GM10266 (cell line): ENCODE data around the gene TMEM119.
"Not testable (repeated sequence)": the region's sequence is repeated elsewhere in the genome, so short reads cannot be mapped to it uniquely, and the experiment has no call there.

ENCODE experiments used
- DNase-seq: peaks from one replicate; pipeline ENCODE4 v3.0.0; 2012; ENCODE audit errors: extremely low spot score
- TF ChIP-seq, protein P1 (sequence below): IDR thresholded peaks from 2 replicates; pipeline ENCODE4 v1.5.1; 2012; ENCODE audit warnings: mild to moderate bottlenecking, low read depth; ENCODE audit not compliant: control insufficient read depth, insufficient read depth; ENCODE audit errors: missing control alignments

Gene TMEM119

DNA sequence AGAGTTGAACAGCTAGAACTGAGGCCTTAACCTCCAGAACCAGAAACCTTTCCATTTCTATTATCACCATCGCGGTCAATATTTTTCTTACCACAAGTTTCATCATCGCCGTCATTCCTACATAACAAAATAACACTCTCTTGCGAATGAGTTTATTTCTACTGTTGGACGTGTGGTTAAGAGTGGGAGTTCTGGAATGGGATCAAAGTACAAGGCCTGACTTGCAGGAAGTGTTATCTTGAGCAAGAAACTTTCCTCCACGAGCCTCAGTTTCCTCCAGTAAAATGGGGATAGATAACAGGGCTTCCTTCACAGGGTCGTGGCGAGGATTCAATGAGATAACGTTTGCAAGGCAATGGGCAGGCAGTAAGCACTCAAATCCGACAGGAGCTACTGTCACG, 37.6 kb downstream of the TMEM119 start:
- TF ChIP-seq, protein P1, sequence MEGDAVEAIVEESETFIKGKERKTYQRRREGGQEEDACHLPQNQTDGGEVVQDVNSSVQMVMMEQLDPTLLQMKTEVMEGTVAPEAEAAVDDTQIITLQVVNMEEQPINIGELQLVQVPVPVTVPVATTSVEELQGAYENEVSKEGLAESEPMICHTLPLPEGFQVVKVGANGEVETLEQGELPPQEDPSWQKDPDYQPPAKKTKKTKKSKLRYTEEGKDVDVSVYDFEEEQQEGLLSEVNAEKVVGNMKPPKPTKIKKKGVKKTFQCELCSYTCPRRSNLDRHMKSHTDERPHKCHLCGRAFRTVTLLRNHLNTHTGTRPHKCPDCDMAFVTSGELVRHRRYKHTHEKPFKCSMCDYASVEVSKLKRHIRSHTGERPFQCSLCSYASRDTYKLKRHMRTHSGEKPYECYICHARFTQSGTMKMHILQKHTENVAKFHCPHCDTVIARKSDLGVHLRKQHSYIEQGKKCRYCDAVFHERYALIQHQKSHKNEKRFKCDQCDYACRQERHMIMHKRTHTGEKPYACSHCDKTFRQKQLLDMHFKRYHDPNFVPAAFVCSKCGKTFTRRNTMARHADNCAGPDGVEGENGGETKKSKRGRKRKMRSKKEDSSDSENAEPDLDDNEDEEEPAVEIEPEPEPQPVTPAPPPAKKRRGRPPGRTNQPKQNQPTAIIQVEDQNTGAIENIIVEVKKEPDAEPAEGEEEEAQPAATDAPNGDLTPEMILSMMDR, result no peak
- no peak for DNase-seq

DNA sequence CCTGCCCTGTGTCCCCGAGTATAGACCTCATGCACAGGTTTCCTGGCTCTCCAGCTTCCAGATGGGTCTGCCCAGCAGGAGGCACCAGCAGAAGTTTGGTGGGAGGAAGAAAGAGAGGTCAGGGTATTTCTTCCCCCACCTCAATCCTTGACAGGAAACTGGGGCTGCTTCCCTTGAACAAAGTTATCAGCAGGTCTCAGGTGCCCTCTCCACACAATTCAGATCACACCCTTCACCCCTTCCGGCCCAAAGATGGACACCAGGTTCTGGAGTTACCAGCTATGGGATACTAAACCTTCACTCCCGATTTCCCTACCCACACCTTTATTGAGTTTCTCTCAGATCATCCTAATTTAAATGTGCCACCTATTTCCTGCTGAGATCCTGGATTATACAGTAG, 38.1 kb downstream of the TMEM119 start:
- DNase-seq, result no peak
- TF ChIP-seq, protein P1, result peak; percentile 20

DNA sequence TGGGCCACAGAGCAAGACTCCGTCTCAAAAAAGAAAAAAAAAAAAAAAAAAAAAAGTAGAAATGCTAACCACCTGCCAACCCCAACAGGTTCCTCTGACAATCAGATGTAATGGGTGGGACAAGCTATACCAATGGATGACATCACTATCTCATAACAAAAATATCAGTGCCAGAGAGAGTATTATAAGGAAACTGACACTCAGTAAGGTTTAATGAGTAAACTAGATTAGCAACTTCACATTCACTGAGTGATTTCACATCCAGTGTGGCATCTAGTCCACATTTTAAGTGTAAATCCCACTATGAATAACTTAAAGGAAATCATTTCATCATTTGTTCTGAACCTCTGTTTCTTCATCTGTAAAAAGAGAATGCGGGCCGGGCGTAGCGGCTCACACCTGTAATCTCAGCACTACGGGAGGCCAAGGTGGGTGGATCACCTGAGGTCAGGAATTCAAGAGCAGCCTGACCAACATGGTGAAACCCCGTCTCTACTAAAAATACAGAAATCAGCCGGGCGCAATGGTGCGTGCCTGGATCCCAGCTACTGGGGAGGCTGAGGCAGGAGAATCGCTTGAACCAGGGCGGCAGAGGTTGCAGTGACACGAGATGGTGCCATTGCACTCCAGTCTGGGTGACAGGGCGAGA, 38.8 kb downstream of the TMEM119 start:
- DNase-seq, result no peak
- TF ChIP-seq, protein P1, result no peak

DNA sequence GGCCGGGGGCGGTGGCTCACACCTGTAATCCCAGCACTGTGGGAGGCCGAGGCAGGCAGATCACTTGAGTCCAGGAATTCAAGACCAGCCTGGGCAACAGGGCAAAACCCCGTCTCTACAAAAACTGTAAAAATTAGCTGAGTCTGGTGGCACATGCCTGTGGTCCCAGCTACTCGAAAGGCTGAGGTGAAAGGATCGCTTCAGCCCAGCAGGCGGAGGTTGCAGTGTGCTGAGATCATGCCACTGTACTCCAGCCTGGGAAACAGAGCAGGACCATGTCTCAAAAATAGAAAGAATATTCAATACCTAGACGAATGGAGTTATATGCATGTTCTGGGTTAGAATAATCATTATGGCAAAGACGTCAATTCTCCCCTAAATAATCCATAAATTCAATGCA, 42.5 kb downstream of the TMEM119 start:
- not testable (repeated sequence) for DNase-seq

DNA sequence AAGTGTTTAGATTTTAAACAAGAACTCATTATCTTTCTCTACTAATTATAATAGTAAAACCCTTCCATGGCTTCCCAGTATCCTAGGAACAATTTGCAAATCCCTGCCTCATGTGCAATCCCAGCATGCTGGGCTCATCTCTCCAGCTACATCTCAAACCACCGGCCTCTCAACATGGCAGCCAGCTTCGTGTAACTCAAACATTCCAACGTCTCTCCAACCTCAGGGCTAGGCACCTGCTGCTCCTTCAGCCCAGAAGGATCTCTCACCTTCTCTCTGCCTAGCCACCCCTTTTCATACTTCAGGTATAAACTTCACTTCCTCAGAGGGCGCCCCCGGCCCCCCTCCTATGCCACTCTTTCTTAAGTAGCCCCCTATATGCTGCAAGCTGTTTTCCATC, 44.1 kb downstream of the TMEM119 start:
- TF ChIP-seq, protein P1, result no peak
- DNase-seq, result no peak

DNA sequence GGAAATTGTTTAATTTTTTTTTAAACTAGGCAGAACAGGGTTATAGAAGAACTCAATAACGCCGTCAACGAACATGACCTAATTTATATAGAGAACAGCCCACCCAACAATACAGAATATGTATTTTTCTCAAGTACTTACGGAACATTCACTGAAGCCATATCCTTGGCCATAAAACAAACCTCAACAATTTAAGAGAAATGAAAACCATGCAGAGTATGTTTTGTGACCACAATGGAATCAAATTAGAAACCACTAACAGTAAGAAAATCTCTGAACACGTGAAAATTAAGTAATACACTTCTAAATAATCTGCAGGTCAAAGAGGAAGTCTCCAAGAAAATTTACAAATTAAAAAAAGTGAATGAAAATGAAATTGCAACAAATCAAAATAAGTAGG, 46.3 kb downstream of the TMEM119 start:
- no peak for DNase-seq
- TF ChIP-seq, protein P1, result no peak

DNA sequence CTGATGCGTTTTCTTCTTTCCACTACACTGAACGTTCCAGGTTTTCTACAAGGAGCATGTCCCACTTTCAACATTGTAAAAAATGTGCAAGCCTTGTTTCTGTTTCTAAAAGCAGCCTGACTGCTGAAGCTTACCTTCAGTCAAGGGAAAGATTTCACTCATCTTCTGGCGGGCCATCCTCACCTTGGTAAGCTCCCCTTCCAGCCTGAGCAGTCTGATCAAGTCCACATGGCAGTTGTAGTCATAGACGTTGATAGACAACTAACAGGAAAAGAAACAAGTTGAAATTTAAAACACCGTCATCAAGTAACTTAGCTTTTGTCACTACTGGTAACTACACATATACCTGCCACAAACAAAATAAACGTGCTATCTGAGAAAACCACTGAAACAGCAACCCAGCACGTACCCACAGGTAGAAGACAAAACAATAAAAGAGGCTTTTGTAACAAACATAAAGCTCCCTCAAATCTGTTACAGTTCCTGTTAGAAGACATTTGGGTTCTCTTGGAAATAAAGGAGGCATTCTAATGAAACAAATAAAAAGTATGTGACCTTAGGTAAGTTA, 48.8 kb downstream of the TMEM119 start:
- TF ChIP-seq, protein P1, result no peak
- DNase-seq, result no peak
